ENCODE measurements around the gene JAKMIP3.

JAKMIP3 gene

GRCh38 chr10:132113766-132114365 lies 48.1 kb downstream of the JAKMIP3 start:
- in situ Hi-C loops (cut with HindIII; ENCODE audit: low pct_unique_long_range_greater_than_20kb, low sequenced_read_pairs), result no loop called here
- no peak for DNase-seq (ENCODE audit: low read depth in 1 of 2, low spot score in 1 of 2)
- TF ChIP-seq JUND (IDR thresholded peaks at IDR 0.05; ENCODE audit: low read depth), result no peak

GRCh38 chr10:132114953-132115520 lies 49.3 kb downstream of the JAKMIP3 start:
- TF ChIP-seq JUND (IDR thresholded peaks at IDR 0.05; ENCODE audit: low read depth), result no peak
- in situ Hi-C loops (cut with HindIII; ENCODE audit: low pct_unique_long_range_greater_than_20kb, low sequenced_read_pairs), result no loop called here

More at GRCh38 chr10:132114953-132115520, 49.3 kb downstream of the JAKMIP3 start:
- DNase-seq (ENCODE audit: low read depth in 1 of 2, low spot score in 1 of 2), result no peak
